SK-N-MC (cell line): Measurements from ENCODE around the gene TANGO2.

ENCODE experiments used
- DNase-seq: peaks from one replicate; pipeline ENCODE4 v3.0.0-alpha.2; 2011; ENCODE audit warnings: low read depth, low spot score
- H3K27ac ChIP-seq: fragments of 200-600 bp; sonication (generic); 2 replicates; pipeline ENCODE4 v1.5.1; 2016; ENCODE audit warnings: mixed run types
- H3K36me3 ChIP-seq: fragments of 200-600 bp; sonication (generic); 2 replicates; pipeline ENCODE4 v1.6.1; 2017; ENCODE audit warnings: antibody characterized with exemption, low read length, mixed read lengths; ENCODE audit not compliant: insufficient read depth
- H3K4me3 ChIP-seq: fragments of 200-600 bp; sonication (generic); 2 replicates; pipeline ENCODE4 v1.5.1; 2016
- H3K9ac ChIP-seq: fragments of 200-600 bp; sonication (generic); 2 replicates; pipeline ENCODE4 v1.8.0; 2017; ENCODE audit warnings: mixed run types, mixed read lengths; ENCODE audit not compliant: insufficient read length
- H3K9me3 ChIP-seq: fragments of 200-600 bp; sonication (generic); 2 replicates; pipeline ENCODE4 v1.6.1; 2017; ENCODE audit warnings: low read depth, mild to moderate bottlenecking, antibody characterized with exemption, low read length, moderate library complexity, mixed read lengths
- EZH2 ChIP-seq: fragments of 200-600 bp; sonication (generic); IDR thresholded peaks from one replicate; pipeline ENCODE4 v1.6.1; 2017; ENCODE audit warnings: antibody characterized with exemption
- FOXP2 ChIP-seq: optimal IDR thresholded peaks from 2 replicates; pipeline ENCODE3; 2011; ENCODE audit warnings: mild to moderate bottlenecking, moderate library complexity; ENCODE audit not compliant: insufficient read depth; ENCODE audit errors: extremely low read length, control extremely low read depth
- POLR2AphosphoS5 ChIP-seq: IDR thresholded peaks from 2 replicates; pipeline ENCODE4 v1.6.1; 2012; ENCODE audit warnings: mild to moderate bottlenecking, low read depth, low read length, borderline replicate concordance

The TANGO2 gene

GRCh38 chr22:20032407-20032991 is 11.6 kb downstream of the TANGO2 start:
- no peak overlapping the region for H3K27ac ChIP-seq
- H3K9ac ChIP-seq, result no peak overlapping the region
- H3K4me3 ChIP-seq, result no peak overlapping the region
- no peak for DNase-seq
- H3K9me3 ChIP-seq, result no peaks in the 10 kb centered on the region
- TF ChIP-seq EZH2 (no peak), FOXP2 (no peak), POLR2AphosphoS5 (no peak)
- no peaks in the 10 kb centered on the region for H3K36me3 ChIP-seq

- Histone ChIP-seq H3K4me3 (no peak overlapping the region), H3K27ac (no peak overlapping the region), H3K9me3 (no peaks in the 10 kb centered on the region), H3K9ac (no peak overlapping the region), H3K36me3 (no peaks in the 10 kb centered on the region)
- no peak for TF ChIP-seq EZH2
- TF ChIP-seq FOXP2, result no peak
- no peak for TF ChIP-seq POLR2AphosphoS5
- no peak for DNase-seq
Observed at GRCh38 chr22:20033045-20033706, 12.3 kb downstream of the TANGO2 start.

GRCh38 chr22:20034143-20034542 is 13.2 kb downstream of the TANGO2 start:
- Histone ChIP-seq H3K27ac (no peak overlapping the region), H3K9me3 (no peaks in the 10 kb centered on the region), H3K4me3 (no peak overlapping the region), H3K36me3 (no peaks in the 10 kb centered on the region), H3K9ac (no peak overlapping the region)
- TF ChIP-seq EZH2, result no peak
- no peak for TF ChIP-seq POLR2AphosphoS5
- TF ChIP-seq FOXP2, result no peak
- no peak for DNase-seq

- H3K9me3 ChIP-seq, result no peaks in the 10 kb centered on the region
- H3K27ac ChIP-seq, result no peak overlapping the region
- H3K4me3 ChIP-seq, result no peak overlapping the region
- no peaks in the 10 kb centered on the region for H3K36me3 ChIP-seq
- H3K9ac ChIP-seq, result no peak overlapping the region
- DNase-seq, result no peak
- no peak for TF ChIP-seq FOXP2
- no peak for TF ChIP-seq EZH2
- no peak for TF ChIP-seq POLR2AphosphoS5
Observed at GRCh38 chr22:20035375-20036083, 14.6 kb downstream of the TANGO2 start.

- Histone ChIP-seq H3K36me3 (no peaks in the 10 kb centered on the region), H3K9ac (no peak overlapping the region), H3K27ac (no peak overlapping the region)
Observed at GRCh38 chr22:20036084-20036482, 15.2 kb downstream of the TANGO2 start.

GRCh38 chr22:20036535-20037392 is 15.9 kb downstream of the TANGO2 start:
- no peaks in the 10 kb centered on the region for H3K36me3 ChIP-seq
- no peak for TF ChIP-seq FOXP2
- no peak for TF ChIP-seq POLR2AphosphoS5
- TF ChIP-seq EZH2, result no peak
- no peak overlapping the region for H3K27ac ChIP-seq
- no peak overlapping the region for H3K4me3 ChIP-seq
- H3K9me3 ChIP-seq, result no peaks in the 10 kb centered on the region
- H3K9ac ChIP-seq, result no peak overlapping the region
- DNase-seq, result no peak

More at GRCh38 chr22:20036084-20036482, 15.2 kb downstream of the TANGO2 start:
- DNase-seq, result no peak
- TF ChIP-seq FOXP2 (no peak), POLR2AphosphoS5 (no peak), EZH2 (no peak)
- Histone ChIP-seq H3K9me3 (no peaks in the 10 kb centered on the region), H3K4me3 (no peak overlapping the region)

- no peak for DNase-seq
- Histone ChIP-seq H3K9me3 (no peaks in the 10 kb centered on the region), H3K27ac (no peak overlapping the region), H3K4me3 (no peak overlapping the region), H3K9ac (no peak overlapping the region), H3K36me3 (no peaks in the 10 kb centered on the region)
- TF ChIP-seq EZH2 (no peak), POLR2AphosphoS5 (no peak), FOXP2 (no peak)
Observed at GRCh38 chr22:20037419-20037818, 16.5 kb downstream of the TANGO2 start.

- DNase-seq, result no peak
- Histone ChIP-seq H3K4me3 (no peak overlapping the region), H3K9me3 (no peaks in the 10 kb centered on the region), H3K9ac (no peak overlapping the region), H3K36me3 (no peaks in the 10 kb centered on the region), H3K27ac (no peak overlapping the region)
- no peak for TF ChIP-seq FOXP2
- no peak for TF ChIP-seq POLR2AphosphoS5
- TF ChIP-seq EZH2, result no peak
Observed at GRCh38 chr22:20038574-20038973, 17.7 kb downstream of the TANGO2 start.
